AG04450 (cell line): ENCODE measurements around the gene ME2. TPM values are rescaled to one million over a fixed set of nuclear protein-coding genes. Genes with fewer than 3 reads are reported as not detected.
"Not testable (repeated sequence)": the region's sequence is repeated elsewhere in the genome, so short reads cannot be mapped to it uniquely, and the experiment has no call there.

Source experiments
- CTCF ChIA-PET: fragments of 300-600, 350-600 bp; formaldehyde crosslinking; extraction: SDS; loops from one replicate; lab custom pipeline; 2022; ENCODE audit warnings: antibody characterized with exemption, inconsistent platforms; lab: Charles Lee
- POLR2A ChIA-PET: fragments of 350-600 bp; formaldehyde crosslinking; extraction: SDS; loops from one replicate; lab custom pipeline; 2021; ENCODE audit warnings: antibody characterized with exemption, inconsistent platforms; lab: Yijun Ruan, JAX
- DNase-seq: peaks from one replicate; pipeline ENCODE4 v3.0.0-alpha.2; 2011; ENCODE audit warnings: low read depth, low spot score
- H3K27ac ChIP-seq: one replicate; pipeline ENCODE4 v1.5.1; 2012; ENCODE audit warnings: low read depth, low read length, control low read depth
- H3K27me3 ChIP-seq: one replicate; pipeline ENCODE4 v1.6.0; 2012; ENCODE audit warnings: low read length; ENCODE audit not compliant: control insufficient read depth, insufficient read depth
- H3K4me3 ChIP-seq: 2 replicates; pipeline ENCODE4 v1.5.1; 2011; ENCODE audit warnings: mild to moderate bottlenecking, low read depth, low read length, control low read depth
- H3K9me3 ChIP-seq: 2 replicates; pipeline ENCODE4 v1.5.1; 2012; ENCODE audit warnings: low read length; ENCODE audit not compliant: control insufficient read depth, insufficient read depth
- CTCF ChIP-seq: IDR thresholded peaks from 2 replicates; pipeline ENCODE4 v1.5.1; 2011; ENCODE audit warnings: low read depth, low read length, control low read depth, inconsistent platforms
- polyA plus RNA-seq: library from polyadenylated mRNA; depleted of rRNA; stranded (reverse); fragments of >200 nt; gene quantifications from 2 replicates; pipeline ENCODE4 v1.2.3, GENCODE V29; 2011

The ME2 gene
- polyA plus RNA-seq, 1 experiment, result 51.3 TPM

GRCh38 chr18:50850307-50851065 is 28.4 kb upstream of the ME2 start:
- DNase-seq, result no peak
- no peaks in the 10 kb centered on the region for H3K9me3 ChIP-seq
- H3K4me3 ChIP-seq, result no peak overlapping the region
- no peaks in the 10 kb centered on the region for H3K27me3 ChIP-seq
- no peak for TF ChIP-seq CTCF
- ChIA-PET CTCF (no interaction called here), POLR2A (no interaction called here)
- H3K27ac ChIP-seq, result no peak overlapping the region

GRCh38 chr18:50853863-50854271 is 25.1 kb upstream of the ME2 start:
- CTCF ChIA-PET, result no interaction called here
- no peak for DNase-seq
- no peaks in the 10 kb centered on the region for H3K27me3 ChIP-seq
- TF ChIP-seq CTCF, result no peak
- no peaks in the 10 kb centered on the region for H3K9me3 ChIP-seq
- H3K4me3 ChIP-seq, result no peak overlapping the region
- H3K27ac ChIP-seq, result no peak overlapping the region
- POLR2A ChIA-PET, result no interaction called here

DNA sequence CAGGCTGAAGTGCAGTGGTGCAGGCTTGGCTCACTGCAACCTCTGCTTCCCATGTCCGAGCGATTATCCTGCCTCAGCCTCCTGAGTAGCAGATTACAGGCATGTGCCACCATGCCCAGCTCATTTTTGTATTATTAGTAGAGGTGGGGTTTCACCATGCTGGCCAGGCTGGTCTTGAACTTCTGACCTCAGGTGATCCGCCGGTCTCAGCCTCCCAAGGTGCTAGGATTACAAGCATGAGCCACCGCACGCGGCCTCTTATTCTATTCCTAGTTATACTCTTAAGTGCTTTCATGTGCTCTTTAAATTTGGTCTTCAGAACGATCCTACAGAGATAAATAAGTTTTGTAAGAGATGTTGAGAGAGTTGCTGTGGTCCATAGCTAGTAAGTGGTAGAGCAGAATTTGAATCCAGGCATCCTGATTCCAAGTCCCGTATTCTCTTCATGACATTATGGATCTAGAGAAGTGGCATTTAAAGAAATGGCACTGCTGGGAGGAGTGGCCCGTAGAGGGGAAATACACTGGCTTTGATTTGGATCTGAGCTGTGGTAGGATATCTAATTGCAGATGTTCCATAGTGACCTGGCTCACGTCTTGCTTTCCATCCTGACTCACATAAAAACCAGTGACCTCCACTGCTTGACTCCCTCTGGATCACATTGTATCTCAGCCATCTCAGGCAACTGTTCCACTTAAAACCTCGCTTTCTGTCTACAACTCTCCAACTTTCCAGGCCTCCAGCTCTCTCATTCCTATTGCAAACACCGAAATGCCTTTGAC is 22.8 kb upstream of the ME2 start:
- DNase-seq, result no peak
- no peak for TF ChIP-seq CTCF
- CTCF ChIA-PET, result interaction anchor here (0.6 kb wide), 1 partner anchor 216 kb away, joined by 3 read pairs; no protein-coding TSS in a partner anchor
- Histone ChIP-seq H3K9me3 (no peaks in the 10 kb centered on the region), H3K4me3 (no peak overlapping the region), H3K27me3 (peaks cover 9% of the 10 kb centered on the region), H3K27ac (no peak overlapping the region)
- POLR2A ChIA-PET, result no interaction called here

GRCh38 chr18:50857166-50857565 is 21.8 kb upstream of the ME2 start:
- DNase-seq, H3K27me3 ChIP-seq, H3K4me3 ChIP-seq, H3K9me3 ChIP-seq, H3K27ac ChIP-seq: not testable (repeated sequence)
- POLR2A ChIA-PET, result interaction anchor here (0.5 to 0.7 kb wide), 2 partner anchors 14 to 173 kb away, joined by 4 to 11 read pairs; partner anchors contain the start of gene SMAD4
- CTCF ChIA-PET, result interaction anchor here (0.7 kb wide), 1 partner anchor 219 kb away, joined by 14 read pairs; no protein-coding TSS in a partner anchor

DNA sequence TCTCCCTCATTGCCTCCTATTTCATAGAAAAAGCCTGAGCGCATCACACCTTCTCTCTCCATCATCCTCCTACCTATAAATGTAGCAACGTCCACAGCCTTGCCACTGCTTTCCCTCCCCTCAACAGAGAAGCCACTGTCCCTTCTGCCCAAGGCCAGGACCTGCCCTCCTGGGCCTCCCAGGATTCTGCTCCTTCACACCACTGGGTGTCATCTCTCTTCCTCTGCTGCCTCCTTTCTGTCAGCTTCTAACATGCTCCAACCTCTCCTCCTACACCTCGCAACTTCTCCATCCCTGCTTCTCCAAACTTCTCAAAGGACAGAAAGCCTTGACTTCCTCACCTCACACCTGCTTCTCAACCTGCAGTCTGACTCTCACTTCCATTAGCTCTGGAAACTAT is 21.2 kb upstream of the ME2 start:
- no peak overlapping the region for H3K27ac ChIP-seq
- DNase-seq, result no peak
- POLR2A ChIA-PET, result interaction anchor here (0.5 kb wide), 1 partner anchor 172 kb away, joined by 4 read pairs; the partner anchor contains the start of gene SMAD4
- TF ChIP-seq CTCF, result no peak
- H3K9me3 ChIP-seq, result no peaks in the 10 kb centered on the region
- no peak overlapping the region for H3K4me3 ChIP-seq
- H3K27me3 ChIP-seq, result peaks cover 9% of the 10 kb centered on the region
- CTCF ChIA-PET, result interaction anchor here (0.6 kb wide), 1 partner anchor 366 kb away, joined by 3 read pairs; no protein-coding TSS in a partner anchor
